ENCODE measurements around the gene GPANK1. TPM values are rescaled to one million over a fixed set of nuclear protein-coding genes. Genes with fewer than 3 reads are reported as not detected.

The GPANK1 gene
- polyA plus RNA-seq, 3 donors from 2014 or later: 17.2 to 29.3 (median 22.9) TPM

Other genes with a start within 250 kb of the GPANK1 start
- gene MICB, start 166.9 kb downstream of the GPANK1 start, polyA plus RNA-seq: 10 to 100 TPM in 2 of 3 donors, 1 to 10 TPM in 1; 7.4 to 15.2 (median 10.3) TPM
- not detected for gene MCCD1, start 136.0 kb downstream of the GPANK1 start, polyA plus RNA-seq
- 10 to 100 TPM; 49.7 to 71.6 (median 56.2) TPM for gene DDX39B, start 123.0 kb downstream of the GPANK1 start, polyA plus RNA-seq
- not detected for gene ATP6V1G2, start 118.4 kb downstream of the GPANK1 start, polyA plus RNA-seq
- gene NFKBIL1, start 117.4 kb downstream of the GPANK1 start, polyA plus RNA-seq: 10 to 100 TPM in 2 of 3 donors, 1 to 10 TPM in 1; 5.0 to 15.0 (median 13.6) TPM
- gene LTA, start 92.7 kb downstream of the GPANK1 start, polyA plus RNA-seq: 1 to 10 TPM; 1.4 to 6.6 (median 3.1) TPM
- 1 to 10 TPM; 2.1 to 5.9 (median 5.6) TPM for gene TNF, start 89.4 kb downstream of the GPANK1 start, polyA plus RNA-seq
- 100 to 1,000 TPM; 132 to 137 (median 133) TPM for gene LTB, start 82.6 kb downstream of the GPANK1 start, polyA plus RNA-seq
- gene LST1, start 78.7 kb downstream of the GPANK1 start, polyA plus RNA-seq: 10 to 100 TPM; 20.3 to 44.8 (median 42.3) TPM
- gene NCR3, start 72.0 kb downstream of the GPANK1 start, polyA plus RNA-seq: 100 to 1,000 TPM; 393 to 414 (median 409) TPM
- 10 to 100 TPM in 2 of 3 donors, 1 to 10 TPM in 1; 6.6 to 44.1 (median 40.3) TPM for gene AIF1, start 49.8 kb downstream of the GPANK1 start, polyA plus RNA-seq
- gene PRRC2A, start 44.3 kb downstream of the GPANK1 start, polyA plus RNA-seq: 10 to 100 TPM in 1 of 3 donors, 1 to 10 TPM in 1, not detected in 1; 2.3 to 13.4 TPM
- 10 to 100 TPM in 2 of 3 donors, 1 to 10 TPM in 1; 8.5 to 22.7 (median 16.2) TPM for gene BAG6, start 12.3 kb downstream of the GPANK1 start, polyA plus RNA-seq
- gene APOM, start 9.1 kb downstream of the GPANK1 start, polyA plus RNA-seq: 1 to 10 TPM; 1.8 to 5.7 (median 3.9) TPM
- 10 to 100 TPM; 23.6 to 41.6 (median 26.3) TPM for gene C6orf47, start 4.2 kb downstream of the GPANK1 start, polyA plus RNA-seq
- 100 to 1,000 TPM; 253 to 291 (median 289) TPM for gene CSNK2B, start 1.1 kb upstream of the GPANK1 start, polyA plus RNA-seq
- 1 to 10 TPM in 1 of 3 donors, under 1 TPM in 2; 0.44 to 1.8 (median 0.47) TPM for gene LY6G5B, start 5.0 kb upstream of the GPANK1 start, polyA plus RNA-seq
- 1 to 10 TPM; 4.6 to 9.7 (median 6.1) TPM for gene LY6G5C, start 16.1 kb upstream of the GPANK1 start, polyA plus RNA-seq
- gene ABHD16A, start 38.3 kb upstream of the GPANK1 start, polyA plus RNA-seq: 10 to 100 TPM; 43.6 to 53.7 (median 47.0) TPM
- gene LY6G6F, start 41.9 kb upstream of the GPANK1 start, polyA plus RNA-seq: 1 to 10 TPM in 1 of 3 donors, not detected in 2; 2.5 TPM
- not detected for gene LY6G6D, start 50.4 kb upstream of the GPANK1 start, polyA plus RNA-seq
- gene LY6G6C, start 56.7 kb upstream of the GPANK1 start, polyA plus RNA-seq: not detected
- 10 to 100 TPM in 1 of 3 donors, 1 to 10 TPM in 2; 2.6 to 10.9 (median 6.3) TPM for gene MPIG6B, start 58.4 kb upstream of the GPANK1 start, polyA plus RNA-seq
- 100 to 1,000 TPM in 1 of 3 donors, 10 to 100 TPM in 2; 58.5 to 112 (median 74.9) TPM for gene DDAH2, start 64.3 kb upstream of the GPANK1 start, polyA plus RNA-seq
- gene CLIC1, start 71.5 kb upstream of the GPANK1 start, polyA plus RNA-seq: 1,000 to 10,000 TPM; 1,179 to 1,674 (median 1,350) TPM
- gene MSH5, start 75.0 kb upstream of the GPANK1 start, polyA plus RNA-seq: 1 to 10 TPM in 2 of 3 donors, not detected in 1; 2.1 to 2.5 TPM
- gene SAPCD1, start 97.7 kb upstream of the GPANK1 start, polyA plus RNA-seq: not detected
- 1 to 10 TPM in 1 of 3 donors, under 1 TPM in 2; 0.21 to 1.8 (median 0.93) TPM for gene VWA7, start 112.3 kb upstream of the GPANK1 start, polyA plus RNA-seq
- 10 to 100 TPM; 26.5 to 44.6 (median 28.8) TPM for gene VARS1, start 130.8 kb upstream of the GPANK1 start, polyA plus RNA-seq
- gene LSM2, start 142.0 kb upstream of the GPANK1 start, polyA plus RNA-seq: 10 to 100 TPM; 77.7 to 97.1 (median 94.6) TPM
- gene HSPA1L, start 150.3 kb upstream of the GPANK1 start, polyA plus RNA-seq: 1 to 10 TPM in 2 of 3 donors, under 1 TPM in 1; 0.70 to 3.8 (median 2.4) TPM
- gene HSPA1A, start 150.5 kb upstream of the GPANK1 start, polyA plus RNA-seq: 10 to 100 TPM in 2 of 3 donors, 1 to 10 TPM in 1; 9.7 to 81.3 (median 22.5) TPM
- 1 to 10 TPM; 1.5 to 3.2 (median 1.9) TPM for gene HSPA1B, start 162.7 kb upstream of the GPANK1 start, polyA plus RNA-seq
- gene NEU1, start 197.8 kb upstream of the GPANK1 start, polyA plus RNA-seq: 10 to 100 TPM; 37.5 to 44.9 (median 40.5) TPM
- gene SLC44A4, start 214.0 kb upstream of the GPANK1 start, polyA plus RNA-seq: not detected
- 10 to 100 TPM; 18.8 to 52.1 (median 21.5) TPM for gene EHMT2, start 232.7 kb upstream of the GPANK1 start, polyA plus RNA-seq
- not detected for gene ZBTB12, start 237.1 kb upstream of the GPANK1 start, polyA plus RNA-seq